ENCODE measurements around the gene TMEM115. TPM values are rescaled to one million over a fixed set of nuclear protein-coding genes. Genes with fewer than 3 reads are reported as not detected.

TMEM115 gene
- total and polyA plus RNA-seq, 8 donors, result 13.8 to 29.2 (median 16.8) TPM

- Histone ChIP-seq H3K36me3 (no peaks in the 10 kb centered on the region), H3K4me3 (no peak overlapping the region), H3K4me1 (peaks cover 14 to 30% (median 27%) of the 10 kb centered on the region in 3 donors), H3K9me3 (no peaks in the 10 kb centered on the region), H3K27ac (no peak overlapping the region), H3K27me3 (no peaks in the 10 kb centered on the region)
- DNase-seq, result peak in 1 of 6 donors; percentile 23
- no peak for FAIRE-seq
- no peak for TF ChIP-seq CTCF (IDR thresholded peaks at IDR 0.05)
- 72 to 78% methylated on average over 3 to 5 of the region's 5 CpGs for WGBS, 2 donors
- no peak for ATAC-seq
- intact Hi-C loops (cut with DNase I), result no loop called here
These were observed 32.9 kb upstream of the TMEM115 start for GRCh38 chr3:50392101-50392715.

GRCh38 chr3:50390508-50391224 lies 31.3 kb upstream of the TMEM115 start:
- Histone ChIP-seq H3K4me3 (no peak overlapping the region), H3K9me3 (no peaks in the 10 kb centered on the region), H3K4me1 (peaks cover 14 to 30% (median 27%) of the 10 kb centered on the region in 3 donors), H3K27me3 (no peaks in the 10 kb centered on the region), H3K36me3 (no peaks in the 10 kb centered on the region), H3K27ac (peak overlapping the region in 3 of 4 donors; percentile 37 to 52 (median 39))
- WGBS, 2 donors, result 41 to 43% methylated on average over 11 to 12 of the region's 12 CpGs
- peak; percentile 65 to 96 (median 86) for DNase-seq
- peak; percentile 65 to 78 (median 75) for ATAC-seq
- no peak for FAIRE-seq
- intact Hi-C loops (cut with DNase I), result no loop called here
- no peak for TF ChIP-seq CTCF (IDR thresholded peaks at IDR 0.05)

- ATAC-seq, result peak; percentile 14 to 58 (median 51)
- peak in 4 of 6 donors; percentile 41 to 58 (median 50) for DNase-seq
- no peak overlapping the region for H3K4me3 ChIP-seq
- H3K4me1 ChIP-seq, result peaks cover 14 to 30% (median 27%) of the 10 kb centered on the region in 3 donors
- no peaks in the 10 kb centered on the region for H3K27me3 ChIP-seq
- H3K9me3 ChIP-seq, result no peaks in the 10 kb centered on the region
- TF ChIP-seq CTCF (IDR thresholded peaks at IDR 0.05), result no peak
- no peak overlapping the region for H3K27ac ChIP-seq
- FAIRE-seq, result no peak
- 43 to 58% methylated on average over 6 of the region's 6 CpGs for WGBS, 2 donors
- intact Hi-C loops (cut with DNase I), result no loop called here
- no peaks in the 10 kb centered on the region for H3K36me3 ChIP-seq
These were observed 30.1 kb upstream of the TMEM115 start for GRCh38 chr3:50389414-50389767.

- Histone ChIP-seq H3K36me3 (no peaks in the 10 kb centered on the region), H3K4me3 (no peak overlapping the region), H3K27me3 (no peaks in the 10 kb centered on the region), H3K4me1 (peaks cover 14 to 30% (median 27%) of the 10 kb centered on the region in 3 donors), H3K9me3 (no peaks in the 10 kb centered on the region), H3K27ac (peak overlapping the region in 1 of 4 donors; percentile 42)
- no peak for FAIRE-seq
- WGBS, 2 donors, result 80 to 83% methylated on average over 22 of the region's 22 CpGs
- DNase-seq, result no peak
- no peak for TF ChIP-seq CTCF (IDR thresholded peaks at IDR 0.05)
- peak in 1 of 4 donors; percentile 2 for ATAC-seq
- intact Hi-C loops (cut with DNase I), result no loop called here
These were observed 29.5 kb upstream of the TMEM115 start for GRCh38 chr3:50388720-50389413.
